ENCODE measurements around the gene RNF150. TPM values are rescaled to one million over a fixed set of nuclear protein-coding genes. Genes with fewer than 3 reads are reported as not detected.

Gene RNF150
- total and polyA plus RNA-seq, 2 of the 4 experiments (the other 2 are of a cell fraction): 6.2 to 18.1 TPM

DNA sequence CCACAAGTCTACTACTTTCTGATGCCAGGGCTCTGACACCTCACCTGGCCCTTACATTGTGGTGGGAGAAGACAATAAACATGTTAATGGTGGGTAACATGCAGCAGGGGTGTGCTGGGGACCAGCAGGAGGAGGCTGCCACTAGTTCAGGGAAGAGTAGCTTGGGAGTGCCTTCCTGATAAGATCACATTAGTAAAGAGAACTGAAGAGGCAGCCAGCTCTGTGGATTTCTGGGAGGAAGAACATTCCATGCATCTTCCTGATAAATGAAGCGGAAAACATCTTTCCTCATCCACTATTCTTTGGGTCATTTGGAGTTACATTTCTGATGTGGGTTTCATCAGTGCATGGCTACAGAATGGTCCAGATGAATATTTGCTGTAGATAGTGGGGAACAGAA lies 9.0 kb downstream of the RNF150 start:
- no peak overlapping the region for H3K4me2 ChIP-seq (ENCODE audit: low read depth, low read length)
- H3K4me3 ChIP-seq (ENCODE audit: insufficient read depth, low read depth, low read length): no peak overlapping the region
- intact Hi-C loops (cut with micrococcal nuclease): no loop called here
- H3K27ac ChIP-seq (ENCODE audit: insufficient read depth, low read length): no peak overlapping the region
- no TSS peak for BruUV-seq (replicated peaks)
- H3K14ac ChIP-seq (replicated peaks; ENCODE audit: low read depth, low read length): no peak overlapping the region
- WGBS, 2 experiments (ENCODE audit: extremely low coverage in 2 of 2, insufficient read length in 1 of 2): no CpG with 5 or more reads among the region's 1 CpG
- CTCF ChIA-PET: no interaction called here
- no peak overlapping the region for H4K8ac ChIP-seq (ENCODE audit: low read depth in 2 of 2, low read length in 2 of 2)
- no peak overlapping the region for H4K5ac ChIP-seq (ENCODE audit: low read depth, low read length)
- POLR2A ChIA-PET (ENCODE audit: unreplicated experiment): no interaction called here
- no peak overlapping the region for H2BK20ac ChIP-seq (ENCODE audit: low read depth, low read length)
- no peak overlapping the region for H2BK5ac ChIP-seq (ENCODE audit: low read depth, low read length, poor library complexity, severe bottlenecking)
- no peaks in the 10 kb centered on the region for H3K9me3 ChIP-seq (ENCODE audit: control insufficient read depth, insufficient read depth, low read length)
- no peaks in the 10 kb centered on the region for H3K36me3 ChIP-seq (ENCODE audit: control insufficient read depth, insufficient read depth, low read length)
- no peak for DNase-seq
- H2BK120ac ChIP-seq (ENCODE audit: low read depth, low read length): no peak overlapping the region
- H2AK9ac ChIP-seq (replicated peaks; ENCODE audit: low read depth, low read length, poor library complexity): no peak overlapping the region
- H2AFZ ChIP-seq (replicated peaks; ENCODE audit: low read length, poor library complexity): no peak overlapping the region
- no peak overlapping the region for H3K9ac ChIP-seq (ENCODE audit: low read depth, low read length)
- H2BK15ac ChIP-seq (ENCODE audit: low read depth, low read length): no peak overlapping the region
- H3K9me1 ChIP-seq (ENCODE audit: insufficient read depth, low read length): no peaks in the 10 kb centered on the region; the same call in 1 of the 2 replicates
- H3K4me1 ChIP-seq (ENCODE audit: control insufficient read depth, insufficient read depth, low read length): peaks cover 4% of the 10 kb centered on the region; the same call in 1 of the 2 replicates
- H3K18ac ChIP-seq (ENCODE audit: low read depth, low read length): no peak overlapping the region
- H3K23ac ChIP-seq (ENCODE audit: low read depth, low read length): no peak overlapping the region
- H4K91ac ChIP-seq (ENCODE audit: insufficient read depth, low read depth, low read length): no peak overlapping the region
- H3K27me3 ChIP-seq (ENCODE audit: control insufficient read depth, insufficient read depth, low read length): no peaks in the 10 kb centered on the region
- H3K4ac ChIP-seq (ENCODE audit: low read depth, low read length): no peak overlapping the region
- no peak overlapping the region for H2AK5ac ChIP-seq (ENCODE audit: low read depth, low read length)
- dilution Hi-C loops (cut with HindIII; ENCODE audit: low sequenced_read_pairs, unreplicated experiment): no loop called here
- ATAC-seq (ENCODE audit: low read depth): no peak
- in situ Hi-C loops (cut with MboI; ENCODE audit: low sequenced_read_pairs): no loop called here
- no peak for TF ChIP-seq RFX5 (IDR thresholded peaks at IDR 0.05; ENCODE audit: low read depth, low read length)
- TF ChIP-seq CTCF (conservative IDR thresholded peaks at IDR 0.05; ENCODE audit: low read depth, low read length): no peak
- no peak for TF ChIP-seq RAD21 (IDR thresholded peaks at IDR 0.05; ENCODE audit: low read length)
- TF ChIP-seq POLR2A (IDR thresholded peaks at IDR 0.05; ENCODE audit: low read depth, low read length): no peak
- no peak for TF ChIP-seq CEBPB (IDR thresholded peaks at IDR 0.05; ENCODE audit: low read depth, low read length)
- no peak for TF ChIP-seq BHLHE40 (IDR thresholded peaks at IDR 0.05; ENCODE audit: low read depth, low read length)
- TF ChIP-seq NFE2L2 (IDR thresholded peaks at IDR 0.05; ENCODE audit: low read depth, low read length): no peak
- TF ChIP-seq FOS (IDR thresholded peaks at IDR 0.05; ENCODE audit: low read depth, low read length): no peak
- no peak for TF ChIP-seq MAZ (IDR thresholded peaks at IDR 0.05; ENCODE audit: borderline replicate concordance, low read depth, low read length)
- no peaks in the 10 kb centered on the region; the same call in 1 of the 2 replicates for H4K20me1 ChIP-seq (ENCODE audit: insufficient read depth, low read length)
- H3K79me1 ChIP-seq (ENCODE audit: low read depth in 1 of 2, low read length in 2 of 2): peaks cover 0 to 9% of the 10 kb centered on the region in 2 experiments; a peak in 2 of 4 replicates
- no peak overlapping the region for H3K56ac ChIP-seq (ENCODE audit: extremely low read depth, insufficient read depth, low read length)
